PC-3 (cell line): ENCODE data around the gene ZMYND15. TPM values are rescaled to one million over a fixed set of nuclear protein-coding genes. Genes with fewer than 3 reads are reported as not detected.
A peak's percentile ranks its signal among the peaks of the same experiment; 100 is the strongest.

Experiments
- ATAC-seq: fragments of 200-7000 bp; cut with Tn5 transposase; 2 replicates; pipeline ENCODE4 v1.9.1; 2020; ENCODE audit warnings: mild to moderate bottlenecking, moderate library complexity
- BruUV-seq: library from RNA; stranded (reverse); fragments of 400-500 nt; replicated peaks from 2 replicates; lab custom pipeline; 2021; lab: Mats Ljungman, UMichigan
- CTCF ChIA-PET: fragments of 300-600 bp; sonication (Branson Sonifier 250); formaldehyde crosslinking; loops from one replicate; lab custom pipeline; 2022; ENCODE audit warnings: antibody characterized with exemption; lab: Charles Lee
- POLR2A ChIA-PET: fragments of 300-600 bp; sonication (Branson Sonifier 250); formaldehyde crosslinking; loops from one replicate; lab custom pipeline; 2022; ENCODE audit warnings: antibody characterized with exemption; ENCODE audit not compliant: unreplicated experiment; lab: Charles Lee
- DNase-seq: peaks from one replicate; pipeline ENCODE4 v3.0.0-alpha.2; 2015
- H2AFZ ChIP-seq: fragments of 300-600 bp; sonication (generic); 2 replicates; pipeline ENCODE4 v1.6.0; 2016; ENCODE audit warnings: antibody characterized with exemption, low read length
- H3F3A ChIP-seq: fragments of 300-600 bp; sonication (generic); one replicate; pipeline ENCODE4 v1.6.0; 2017; ENCODE audit warnings: antibody characterized with exemption, low read length, control low read depth, mild to moderate bottlenecking; ENCODE audit not compliant: unreplicated experiment
- H3K27ac ChIP-seq: fragments of 300-600 bp; sonication (generic); 2 replicates; pipeline ENCODE4 v1.5.1; 2016; ENCODE audit warnings: mild to moderate bottlenecking, low read length
- H3K27me3 ChIP-seq: fragments of 300-600 bp; sonication (generic); 2 replicates; pipeline ENCODE4 v1.6.1; 2016; ENCODE audit warnings: low read length, mixed read lengths
- H3K36me3 ChIP-seq: fragments of 300-600 bp; sonication (generic); 2 replicates; pipeline ENCODE4 v1.6.1; 2016; ENCODE audit warnings: low read depth, mixed run types, low read length, mixed read lengths
- H3K4me1 ChIP-seq: fragments of 300-600 bp; sonication (generic); 2 replicates; pipeline ENCODE4 v1.5.1; 2016; ENCODE audit warnings: low read length; ENCODE audit not compliant: insufficient read depth
- H3K4me2 ChIP-seq: fragments of 300-600 bp; sonication (generic); 2 replicates; pipeline ENCODE4 v1.6.0; 2016; ENCODE audit warnings: low read length
- H3K4me3 ChIP-seq: fragments of 300-600 bp; sonication (generic); 2 replicates; pipeline ENCODE4 v1.5.1; 2016; ENCODE audit warnings: mild to moderate bottlenecking, low read length, mixed read lengths
- H3K79me2 ChIP-seq: fragments of 300-600 bp; sonication (generic); 2 replicates; pipeline ENCODE4 v1.6.1; 2017; ENCODE audit warnings: low read length, mixed read lengths
- H3K9ac ChIP-seq: fragments of 300-600 bp; sonication (generic); 2 replicates; pipeline ENCODE4 v1.6.0; 2016; ENCODE audit warnings: mild to moderate bottlenecking, low read length
- H3K9me2 ChIP-seq: fragments of 300-600 bp; sonication (generic); replicated peaks from 2 replicates; pipeline ENCODE4 v1.6.1; 2016; ENCODE audit warnings: mixed run types, low read length, mixed read lengths
- H3K9me3 ChIP-seq: fragments of 300-600 bp; sonication (generic); 2 replicates; pipeline ENCODE4 v1.6.1; 2016; ENCODE audit warnings: low read length, mixed read lengths
- H4K20me1 ChIP-seq: fragments of 300-600 bp; sonication (generic); 2 replicates; pipeline ENCODE4 v1.6.1; 2016; ENCODE audit warnings: low read length, mixed read lengths
- CTCF ChIP-seq: fragments of 300-600 bp; sonication (generic); conservative IDR thresholded peaks from 2 replicates; pipeline ENCODE4 v1.5.1; 2017; ENCODE audit warnings: antibody characterized with exemption, low read depth, mild to moderate bottlenecking, low read length
- EZH2 ChIP-seq: fragments of 300-600 bp; sonication (generic); IDR thresholded peaks from one replicate; pipeline ENCODE4 v1.6.1; 2017; ENCODE audit warnings: antibody characterized with exemption, mild to moderate bottlenecking, low read length; ENCODE audit not compliant: unreplicated experiment
- EZH2phosphoT487 ChIP-seq: fragments of 300-600 bp; sonication (generic); IDR thresholded peaks from 2 replicates; pipeline ENCODE4 v1.6.1; 2018; ENCODE audit warnings: mild to moderate bottlenecking, antibody characterized with exemption, low read length, borderline replicate concordance
- intact Hi-C: fragments of 100-400 bp; cut with micrococcal nuclease; formaldehyde crosslinking; loops from 2 replicates; pipeline ENCODE4 v1.9.0; 2023
- total RNA-seq: library from RNA; depleted of rRNA; stranded (reverse); fragments of >200 nt; gene quantifications from 2 replicates; pipeline ENCODE4 v1.2.3, GENCODE V29; 2014

ZMYND15 gene
- total RNA-seq, 1 experiment from 2014 or later, result 0.51 TPM

GRCh38 chr17:4720787-4721186 is 18.8 kb upstream of the ZMYND15 start:
- no peak for TF ChIP-seq CTCF
- no peak for TF ChIP-seq EZH2
- POLR2A ChIA-PET, result no interaction called here
- intact Hi-C loops, result no loop called here

GRCh38 chr17:4721203-4722135 is 18.2 kb upstream of the ZMYND15 start:
- ATAC-seq (peak; percentile 91), DNase-seq (peak; percentile 82)
- H3K4me2 ChIP-seq, result peak overlapping the region; percentile 37; the same call in 1 of the 2 replicates
- H3K4me1 ChIP-seq, result peaks cover 12% of the 10 kb centered on the region
- H3K4me3 ChIP-seq, result no peak overlapping the region
- no peaks in the 10 kb centered on the region for H3K79me2 ChIP-seq
- H3K9me2 ChIP-seq, result no peaks in the 10 kb centered on the region
- TF ChIP-seq EZH2phosphoT487 (no peak), CTCF (no peak), EZH2 (no peak)
- no peak overlapping the region for H3K9ac ChIP-seq
- no peak overlapping the region for H3K27ac ChIP-seq
- BruUV-seq, result no TSS peak
- ChIA-PET CTCF (interaction anchor here (0.5 to 0.7 kb wide), 2 partner anchors 11 to 54 kb away, joined by 3 to 4 read pairs; partner anchors contain the start of gene ARRB2), POLR2A (no interaction called here)
- no peaks in the 10 kb centered on the region for H3K27me3 ChIP-seq
- no peak overlapping the region for H2AFZ ChIP-seq
- no peaks in the 10 kb centered on the region for H3F3A ChIP-seq
- intact Hi-C loops, result no loop called here
- H4K20me1 ChIP-seq, result no peaks in the 10 kb centered on the region
- H3K9me3 ChIP-seq, result no peaks in the 10 kb centered on the region
- H3K36me3 ChIP-seq, result no peaks in the 10 kb centered on the region

More at GRCh38 chr17:4720787-4721186, 18.8 kb upstream of the ZMYND15 start:
- H3K4me1 ChIP-seq, result peaks cover 12% of the 10 kb centered on the region
- no peaks in the 10 kb centered on the region for H3K9me2 ChIP-seq
- no peak overlapping the region for H3K4me2 ChIP-seq
- ATAC-seq (no peak), DNase-seq (no peak)
- no peak overlapping the region for H3K4me3 ChIP-seq
- no peaks in the 10 kb centered on the region for H4K20me1 ChIP-seq
- no peaks in the 10 kb centered on the region for H3K9me3 ChIP-seq
- H3F3A ChIP-seq, result no peaks in the 10 kb centered on the region
- H3K79me2 ChIP-seq, result no peaks in the 10 kb centered on the region
- no peak overlapping the region for H3K27ac ChIP-seq
- no peaks in the 10 kb centered on the region for H3K27me3 ChIP-seq
- H2AFZ ChIP-seq, result no peak overlapping the region
- CTCF ChIA-PET, result no interaction called here
- H3K9ac ChIP-seq, result no peak overlapping the region
- BruUV-seq, result TSS peak; percentile 32
- no peaks in the 10 kb centered on the region for H3K36me3 ChIP-seq
